Neural crest cell (in vitro differentiated cells): ENCODE measurements around the gene PLEKHG5. TPM values are rescaled to one million over a fixed set of nuclear protein-coding genes. Genes with fewer than 3 reads are reported as not detected.
A peak's percentile ranks its signal among the peaks of the same experiment; 100 is the strongest.

Source experiments
- DNase-seq: peaks from one replicate; pipeline ENCODE4 v3.0.0; 2021; ENCODE audit warnings: low read depth, mixed read lengths, low spot score
- H3K27ac Mint-ChIP-seq: one replicate; pipeline ENCODE4 v1.8.0; 2021; ENCODE audit warnings: mild to moderate bottlenecking, mixed read lengths; ENCODE audit not compliant: unreplicated experiment
- H3K27me3 Mint-ChIP-seq: 2 replicates; pipeline ENCODE4 v1.8.0; 2021; ENCODE audit warnings: low read depth, mild to moderate bottlenecking, mixed read lengths
- H3K36me3 Mint-ChIP-seq: 2 replicates; pipeline ENCODE4 v1.8.0; 2021; ENCODE audit warnings: low read depth, mild to moderate bottlenecking, mixed read lengths
- H3K4me1 Mint-ChIP-seq: 2 replicates; pipeline ENCODE4 v1.8.0; 2021; ENCODE audit warnings: mixed read lengths
- H3K4me3 Mint-ChIP-seq: one replicate; pipeline ENCODE4 v1.8.0; 2021; ENCODE audit warnings: mild to moderate bottlenecking, mixed read lengths
- H3K9me3 Mint-ChIP-seq: 2 replicates; pipeline ENCODE4 v1.8.0; 2021; ENCODE audit warnings: mixed read lengths
- total RNA-seq: library from RNA; stranded (reverse); gene quantifications from 2 replicates; pipeline ENCODE4 v1.2.1, GENCODE V29; 2021
- TF ChIP-seq, protein P1 (sequence below): fragments of 200-600 bp; sonication (generic); conservative IDR thresholded peaks from 2 replicates; pipeline ENCODE4 v1.5.0; 2021; ENCODE audit warnings: antibody characterized with exemption, mild to moderate bottlenecking

The PLEKHG5 gene
- total RNA-seq, 1 donor from 2014 or later = 31.7 TPM

DNA sequence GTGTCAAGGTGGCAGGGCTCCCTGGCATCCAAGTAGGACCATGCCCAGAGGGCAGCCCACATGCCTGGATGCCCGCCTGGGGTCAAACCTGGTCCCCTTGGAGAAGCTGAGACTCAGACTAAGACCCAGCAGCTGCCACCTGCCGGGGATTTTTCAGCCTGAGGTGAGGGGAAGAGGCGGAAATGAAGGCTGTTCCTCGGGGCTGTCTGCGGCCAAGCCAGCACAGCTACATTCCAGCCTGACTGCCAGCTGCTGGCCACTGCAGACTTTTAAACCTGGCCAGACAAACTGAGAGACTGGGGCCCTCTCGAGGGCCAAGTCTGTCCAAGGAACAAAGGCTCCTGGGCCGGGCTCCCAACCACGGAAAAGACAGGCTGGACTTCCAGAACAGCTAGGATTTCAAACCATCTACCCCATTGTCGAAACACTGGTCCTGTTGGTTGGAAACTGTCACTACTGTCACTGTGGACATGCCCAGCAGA is 21.9 kb upstream of the PLEKHG5 start:
- no peaks in the 10 kb centered on the region for H3K27me3 Mint-ChIP-seq
- no peaks in the 10 kb centered on the region for H3K9me3 Mint-ChIP-seq
- no peak overlapping the region for H3K4me3 Mint-ChIP-seq
- DNase-seq = no peak
- H3K36me3 Mint-ChIP-seq = no peaks in the 10 kb centered on the region
- peaks cover 8% of the 10 kb centered on the region for H3K4me1 Mint-ChIP-seq
- TF ChIP-seq, protein P1, sequence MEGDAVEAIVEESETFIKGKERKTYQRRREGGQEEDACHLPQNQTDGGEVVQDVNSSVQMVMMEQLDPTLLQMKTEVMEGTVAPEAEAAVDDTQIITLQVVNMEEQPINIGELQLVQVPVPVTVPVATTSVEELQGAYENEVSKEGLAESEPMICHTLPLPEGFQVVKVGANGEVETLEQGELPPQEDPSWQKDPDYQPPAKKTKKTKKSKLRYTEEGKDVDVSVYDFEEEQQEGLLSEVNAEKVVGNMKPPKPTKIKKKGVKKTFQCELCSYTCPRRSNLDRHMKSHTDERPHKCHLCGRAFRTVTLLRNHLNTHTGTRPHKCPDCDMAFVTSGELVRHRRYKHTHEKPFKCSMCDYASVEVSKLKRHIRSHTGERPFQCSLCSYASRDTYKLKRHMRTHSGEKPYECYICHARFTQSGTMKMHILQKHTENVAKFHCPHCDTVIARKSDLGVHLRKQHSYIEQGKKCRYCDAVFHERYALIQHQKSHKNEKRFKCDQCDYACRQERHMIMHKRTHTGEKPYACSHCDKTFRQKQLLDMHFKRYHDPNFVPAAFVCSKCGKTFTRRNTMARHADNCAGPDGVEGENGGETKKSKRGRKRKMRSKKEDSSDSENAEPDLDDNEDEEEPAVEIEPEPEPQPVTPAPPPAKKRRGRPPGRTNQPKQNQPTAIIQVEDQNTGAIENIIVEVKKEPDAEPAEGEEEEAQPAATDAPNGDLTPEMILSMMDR = no peak
- peak overlapping the region; percentile 12 for H3K27ac Mint-ChIP-seq

DNA sequence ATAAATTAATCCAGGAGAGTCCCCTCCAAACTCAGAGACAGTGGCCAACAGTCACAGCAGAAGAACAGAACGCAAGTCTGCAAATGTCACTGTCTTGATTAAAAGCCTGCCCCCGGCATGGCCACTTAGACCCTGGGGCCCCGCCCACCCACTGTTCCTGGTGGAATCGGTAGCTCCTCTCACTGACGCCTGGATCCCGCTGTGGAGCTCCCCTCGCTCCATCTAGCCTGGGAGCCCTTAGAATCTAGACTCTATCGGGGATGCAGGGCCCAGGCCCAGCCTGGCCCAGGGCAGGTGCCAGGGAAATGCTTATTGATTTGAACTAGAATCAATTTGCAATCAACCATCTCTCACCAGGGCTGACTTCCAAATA is 21.4 kb upstream of the PLEKHG5 start:
- TF ChIP-seq, protein P1 = no peak

DNA sequence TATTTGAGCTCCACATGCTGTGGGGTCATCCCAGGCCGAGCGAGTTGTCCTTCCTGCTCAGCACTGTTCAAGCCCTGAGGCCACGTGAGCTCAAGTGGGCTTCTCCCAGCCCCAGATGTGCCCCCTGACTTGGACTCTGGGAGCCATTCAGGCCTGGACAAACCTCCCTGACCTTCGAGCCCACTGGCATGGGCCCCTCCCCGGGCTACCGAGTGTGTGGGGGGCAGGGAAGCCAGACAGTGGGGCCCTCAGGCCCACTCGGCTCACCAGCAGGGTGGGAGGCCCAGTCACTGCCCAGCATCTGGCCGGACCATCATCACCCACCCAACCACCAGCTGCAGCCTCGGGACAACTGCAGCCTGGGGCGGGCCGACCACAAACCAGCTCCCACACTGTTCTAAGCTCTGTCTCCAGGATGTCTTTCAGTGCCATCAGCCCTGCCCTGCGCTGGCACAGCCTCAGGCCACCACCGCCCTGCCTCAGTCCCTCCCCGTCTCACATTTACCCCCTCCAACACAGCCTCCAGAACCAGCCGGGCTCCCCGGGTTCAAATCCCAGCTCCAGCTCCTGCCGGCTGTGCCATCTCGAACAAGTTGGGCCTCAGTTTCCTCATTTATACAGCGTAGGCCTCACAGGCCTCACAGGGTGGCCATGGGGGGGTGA is 20.9 kb upstream of the PLEKHG5 start:
- Mint-ChIP-seq H3K27me3 (no peaks in the 10 kb centered on the region), H3K4me3 (peak overlapping the region; percentile 15), H3K4me1 (peaks cover 5% of the 10 kb centered on the region), H3K27ac (peak overlapping the region; percentile 78), H3K36me3 (no peaks in the 10 kb centered on the region), H3K9me3 (no peaks in the 10 kb centered on the region)
- DNase-seq = no peak
- TF ChIP-seq, protein P1 = no peak

More for the DNA sequence above, 21.4 kb upstream of the PLEKHG5 start:
- H3K9me3 Mint-ChIP-seq = no peaks in the 10 kb centered on the region
- H3K27me3 Mint-ChIP-seq = no peaks in the 10 kb centered on the region
- DNase-seq = no peak
- H3K4me3 Mint-ChIP-seq = no peak overlapping the region
- H3K36me3 Mint-ChIP-seq = no peaks in the 10 kb centered on the region
- peaks cover 8% of the 10 kb centered on the region for H3K4me1 Mint-ChIP-seq
- H3K27ac Mint-ChIP-seq = no peak overlapping the region

DNA sequence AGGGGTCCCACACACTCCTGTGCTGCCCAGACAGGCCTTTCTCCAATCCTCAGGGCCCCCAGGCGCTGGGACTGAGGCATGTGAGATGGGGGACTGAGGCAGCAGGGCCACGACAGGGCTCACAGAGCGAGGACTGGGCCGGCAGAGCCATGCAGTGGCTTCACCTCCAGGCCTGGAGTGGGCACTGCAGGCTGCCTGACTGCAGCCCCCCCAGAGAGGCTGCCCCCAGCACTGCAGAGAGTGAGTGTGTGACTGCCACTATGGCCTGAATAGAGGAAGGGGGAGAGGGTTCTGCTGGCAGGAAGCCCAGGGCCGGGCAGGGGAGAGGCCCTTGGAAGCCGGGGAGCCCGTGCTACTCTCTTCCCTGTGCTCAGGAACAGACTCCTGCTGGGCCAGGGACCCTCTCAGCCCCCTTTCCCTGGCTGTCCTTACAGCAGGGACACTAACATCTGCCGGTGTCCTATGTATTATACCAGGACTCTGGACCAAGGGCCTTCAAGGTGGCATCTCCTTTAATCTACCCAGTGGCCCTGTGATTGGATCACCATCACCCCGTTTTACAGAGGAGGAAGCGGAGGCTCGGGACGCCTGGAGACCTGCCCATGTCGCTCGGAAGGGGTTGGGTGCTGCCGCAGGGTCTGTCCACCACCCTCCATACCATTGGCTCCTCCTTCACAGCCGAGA is 20.2 kb upstream of the PLEKHG5 start:
- Mint-ChIP-seq H3K27ac (peak overlapping the region; percentile 78), H3K36me3 (no peaks in the 10 kb centered on the region)
- TF ChIP-seq, protein P1 = no peak

DNA sequence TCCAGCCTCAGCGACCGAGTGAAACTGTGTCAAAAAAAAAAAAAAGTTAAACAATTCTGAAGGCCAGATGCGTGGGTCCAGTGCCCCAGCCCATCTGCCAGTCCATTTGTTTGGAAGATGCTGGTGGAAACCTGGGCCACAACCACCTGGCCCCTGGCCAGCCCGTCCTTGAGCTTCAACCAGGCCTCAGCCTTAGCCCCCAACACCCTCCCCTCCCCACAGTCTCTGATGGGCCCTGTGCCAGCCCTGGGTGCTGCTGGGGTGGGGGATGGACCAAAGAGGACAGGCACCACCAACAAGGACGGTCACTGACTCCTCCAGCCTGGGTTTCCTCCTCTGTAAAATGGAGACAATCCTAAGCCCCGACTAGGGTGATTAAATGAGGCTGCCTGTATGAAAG is 19.6 kb upstream of the PLEKHG5 start:
- peak overlapping the region; percentile 19 for H3K27ac Mint-ChIP-seq
- H3K4me1 Mint-ChIP-seq = peaks cover 14% of the 10 kb centered on the region
- DNase-seq = no peak
- no peaks in the 10 kb centered on the region for H3K9me3 Mint-ChIP-seq
- no peak overlapping the region for H3K4me3 Mint-ChIP-seq
- no peaks in the 10 kb centered on the region for H3K27me3 Mint-ChIP-seq
- TF ChIP-seq, protein P1 = no peak
- H3K36me3 Mint-ChIP-seq = no peaks in the 10 kb centered on the region

More for the DNA sequence above, 20.2 kb upstream of the PLEKHG5 start:
- H3K4me1 Mint-ChIP-seq = peaks cover 9% of the 10 kb centered on the region
- no peaks in the 10 kb centered on the region for H3K9me3 Mint-ChIP-seq
- peak overlapping the region; percentile 15 for H3K4me3 Mint-ChIP-seq
- no peaks in the 10 kb centered on the region for H3K27me3 Mint-ChIP-seq
- DNase-seq = no peak
